ENCODE data around the gene MXD4.
A peak's percentile ranks its signal among the peaks of the same experiment; 100 is the strongest.

MXD4 gene

DNA sequence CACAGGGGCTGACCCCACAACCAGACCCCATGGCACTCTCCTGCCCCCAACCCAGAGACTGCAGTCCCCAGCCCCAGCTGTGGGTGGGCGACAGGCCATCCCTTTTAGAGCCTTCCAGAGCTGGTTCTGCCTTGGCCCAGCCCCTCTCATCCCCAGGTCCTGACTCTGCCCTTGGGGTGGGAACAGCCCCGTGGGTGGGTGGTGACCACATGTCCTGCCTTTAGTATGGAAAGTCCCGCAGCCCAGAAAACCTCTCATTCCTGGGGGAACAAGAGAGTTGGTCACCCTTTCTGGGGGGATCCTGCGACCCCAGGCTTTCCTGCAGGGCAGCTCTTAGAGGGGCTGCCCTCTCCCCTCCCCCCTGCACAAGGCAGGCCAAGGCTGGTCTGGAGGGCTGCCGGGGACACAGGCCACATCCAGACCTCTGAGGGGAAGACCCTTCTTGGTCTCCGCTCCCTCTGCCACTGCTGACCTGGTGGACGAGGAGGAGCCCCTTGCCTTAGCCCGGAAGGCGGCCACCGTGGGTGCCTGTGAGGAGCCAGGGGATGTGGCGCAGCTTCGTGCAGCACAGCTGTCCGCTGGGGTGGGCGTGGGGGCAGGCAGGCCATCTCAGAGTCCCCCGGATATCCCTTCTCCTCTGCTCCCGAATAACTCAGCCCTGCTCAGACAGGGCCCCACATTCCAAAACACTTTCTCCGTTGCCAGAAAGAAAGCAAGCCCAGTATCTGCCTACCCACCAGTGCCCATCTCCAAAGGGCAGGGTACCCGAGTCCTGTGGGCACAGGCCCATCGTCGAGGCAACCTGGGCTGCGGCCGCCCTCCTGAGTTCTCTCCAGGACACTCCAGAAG lies 6.7 kb upstream of the MXD4 start:
- DNase-seq, result no peak

DNA sequence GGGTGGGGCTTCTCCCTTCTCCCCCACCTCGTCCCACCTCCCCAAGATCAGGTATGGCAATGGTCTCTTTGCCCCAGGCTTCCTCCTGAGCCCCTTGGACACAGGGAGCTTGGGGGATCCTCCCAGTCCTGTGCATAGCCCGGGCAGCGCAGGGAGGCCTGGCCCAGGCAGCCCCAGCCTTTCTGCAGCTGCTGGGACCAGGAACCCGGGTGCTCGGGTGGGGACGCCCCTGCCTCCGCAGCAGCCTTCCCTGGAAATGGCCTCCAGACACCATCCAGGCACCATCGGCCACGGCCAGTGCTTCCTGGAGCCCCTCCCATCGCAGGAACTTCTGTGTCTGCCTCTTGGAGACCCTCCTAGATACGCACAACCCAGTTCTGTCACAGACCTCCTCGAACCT lies 5.9 kb upstream of the MXD4 start:
- no peak for DNase-seq
- intact Hi-C loops (cut with DNase I), result no loop called here

More for the DNA sequence above, 6.7 kb upstream of the MXD4 start:
- intact Hi-C loops (cut with DNase I), result no loop called here

DNA sequence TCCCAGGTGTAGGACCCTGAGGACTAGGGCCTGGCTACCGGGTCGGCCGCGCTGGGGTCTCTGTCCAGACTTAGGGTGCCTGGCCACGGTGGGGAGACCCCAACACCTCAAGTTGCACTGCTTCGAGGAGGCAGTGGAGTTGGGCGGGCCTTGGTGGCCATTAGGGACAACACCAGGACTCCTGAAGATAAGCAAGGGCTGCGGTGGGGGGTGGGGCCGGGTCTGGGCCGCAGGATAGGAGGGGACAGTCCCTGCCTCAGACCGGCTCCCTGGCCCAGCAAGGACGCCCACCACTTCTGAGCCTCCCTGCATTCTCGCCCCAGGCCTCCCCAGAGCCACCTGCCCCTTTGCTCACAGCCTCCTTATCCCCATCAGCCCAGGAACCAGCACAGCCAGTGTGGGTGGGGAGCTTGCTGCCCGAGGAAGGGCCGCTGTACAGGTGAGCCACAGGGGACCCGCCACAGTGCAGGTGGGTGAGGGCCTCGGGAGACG lies 5.5 kb upstream of the MXD4 start:
- DNase-seq, result no peak
- intact Hi-C loops (cut with DNase I), result no loop called here

DNA sequence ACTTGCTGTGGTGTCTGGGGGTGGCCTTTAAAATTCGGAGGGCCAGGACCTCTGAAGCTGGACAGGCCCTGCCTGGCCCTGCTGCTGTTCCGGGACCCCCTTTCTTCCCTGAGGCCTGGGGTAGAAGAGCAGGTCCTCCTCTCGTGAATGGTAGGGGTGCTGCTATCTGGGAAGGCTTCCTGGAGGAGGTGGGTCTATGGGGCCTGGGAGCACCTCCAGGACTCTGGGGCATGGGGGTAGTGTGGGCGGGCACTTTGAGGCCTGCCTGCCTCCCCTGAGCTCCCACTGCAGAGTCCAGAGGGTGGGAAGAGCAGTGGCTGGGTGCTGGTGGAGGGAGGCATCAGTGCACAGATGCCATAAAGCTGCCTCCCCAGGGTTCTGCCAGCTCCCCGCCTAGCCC lies 4.9 kb upstream of the MXD4 start:
- intact Hi-C loops (cut with DNase I), result no loop called here
- DNase-seq, result no peak

DNA sequence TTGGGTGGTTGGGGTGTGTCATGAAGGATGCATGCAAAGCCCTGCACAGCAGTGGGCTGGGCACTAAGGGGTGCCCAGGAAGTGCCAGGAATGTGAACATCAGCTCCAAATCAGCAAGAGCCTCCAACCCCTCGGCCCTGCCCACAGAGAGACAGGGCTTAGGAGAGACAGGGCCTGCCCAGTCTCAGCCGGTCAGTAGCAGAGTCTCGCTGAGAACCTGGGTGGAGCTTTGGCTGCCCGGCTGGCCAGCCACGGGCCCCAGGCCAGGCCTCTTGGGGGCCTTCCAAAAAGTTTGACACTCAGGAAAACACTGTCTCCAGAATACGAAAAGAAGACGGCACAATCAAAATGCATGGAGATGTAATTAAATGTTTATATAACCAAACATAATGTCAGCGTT lies 4.3 kb upstream of the MXD4 start:
- intact Hi-C loops (cut with DNase I), result no loop called here
- peak in 26 of 42 donors; percentile 27 to 70 (median 52) for DNase-seq

GRCh38 chr4:2265113-2266110 lies 3.5 kb upstream of the MXD4 start:
- intact Hi-C loops (cut with DNase I), result no loop called here
- no peak for DNase-seq

DNA sequence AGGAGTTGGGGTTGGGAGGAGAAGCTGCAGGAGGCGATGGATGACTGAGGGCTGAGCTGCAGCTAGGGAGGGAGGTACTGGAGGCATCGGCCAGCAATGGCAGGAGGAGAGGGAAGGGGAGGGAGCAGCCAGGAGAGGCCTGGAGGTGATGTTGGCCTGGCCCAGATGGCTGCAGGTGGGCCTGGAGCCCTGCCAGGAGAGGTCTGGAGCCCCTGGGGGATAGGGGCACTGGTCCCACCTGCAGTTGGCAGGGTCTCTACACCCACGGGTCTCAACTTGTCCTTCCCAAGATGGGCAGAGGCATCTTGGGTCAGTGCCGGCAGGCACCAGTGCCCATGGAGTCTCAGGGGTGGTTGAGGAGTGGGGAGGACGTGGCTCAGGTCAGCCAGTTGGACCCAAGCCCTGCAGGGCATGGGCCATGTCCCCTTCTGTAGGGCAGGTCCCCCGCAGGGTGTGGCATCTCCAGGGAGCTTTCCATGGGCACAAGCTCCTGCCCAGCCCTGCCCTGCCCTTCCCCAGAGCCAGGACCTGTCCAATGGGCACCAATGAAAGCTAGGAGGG lies 2.7 kb upstream of the MXD4 start:
- intact Hi-C loops (cut with DNase I), result no loop called here
- DNase-seq, result no peak

DNA sequence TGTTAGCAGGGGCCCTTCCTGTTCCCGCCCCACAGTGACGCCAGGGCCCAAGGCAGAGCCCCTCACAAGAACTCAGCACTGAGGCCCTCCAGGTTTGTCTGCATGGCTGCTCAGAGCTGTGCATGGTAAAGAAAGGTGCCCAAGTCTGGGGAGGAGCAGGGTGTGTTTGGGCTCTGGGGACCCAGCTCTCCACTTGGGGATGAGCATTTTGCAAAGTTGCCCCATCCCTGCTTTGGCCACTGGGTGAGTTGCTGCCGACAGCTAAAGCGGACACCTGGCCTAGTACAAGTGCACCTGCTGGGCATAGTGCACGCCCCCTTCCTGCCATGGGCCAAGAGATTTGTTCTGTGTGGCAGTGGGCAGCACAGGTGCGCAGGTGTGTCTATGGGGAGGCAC lies 2.0 kb upstream of the MXD4 start:
- DNase-seq, result no peak
- intact Hi-C loops (cut with DNase I), result no loop called here

DNA sequence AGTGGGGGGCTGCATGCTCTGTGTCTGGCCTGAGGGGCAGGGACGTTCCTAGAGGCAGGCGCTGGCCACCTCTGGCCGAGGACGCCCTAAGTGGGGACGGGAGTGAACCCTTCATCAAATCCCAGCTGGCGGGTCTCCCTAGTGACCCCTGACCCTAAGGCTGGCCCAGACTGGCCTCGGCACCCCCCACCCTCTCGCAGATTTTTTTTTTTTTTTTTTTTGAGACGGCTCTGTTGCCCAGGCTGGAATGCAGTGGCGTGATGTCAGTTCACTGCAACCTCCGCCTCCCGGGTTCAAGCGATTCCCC lies 988 bp upstream of the MXD4 start:
- no peak for DNase-seq
- intact Hi-C loops (cut with DNase I), result loop anchor here (1.0 kb wide), 1 partner anchor 21 kb away; the partner anchor contains the start of genes HAUS3 and POLN

DNA sequence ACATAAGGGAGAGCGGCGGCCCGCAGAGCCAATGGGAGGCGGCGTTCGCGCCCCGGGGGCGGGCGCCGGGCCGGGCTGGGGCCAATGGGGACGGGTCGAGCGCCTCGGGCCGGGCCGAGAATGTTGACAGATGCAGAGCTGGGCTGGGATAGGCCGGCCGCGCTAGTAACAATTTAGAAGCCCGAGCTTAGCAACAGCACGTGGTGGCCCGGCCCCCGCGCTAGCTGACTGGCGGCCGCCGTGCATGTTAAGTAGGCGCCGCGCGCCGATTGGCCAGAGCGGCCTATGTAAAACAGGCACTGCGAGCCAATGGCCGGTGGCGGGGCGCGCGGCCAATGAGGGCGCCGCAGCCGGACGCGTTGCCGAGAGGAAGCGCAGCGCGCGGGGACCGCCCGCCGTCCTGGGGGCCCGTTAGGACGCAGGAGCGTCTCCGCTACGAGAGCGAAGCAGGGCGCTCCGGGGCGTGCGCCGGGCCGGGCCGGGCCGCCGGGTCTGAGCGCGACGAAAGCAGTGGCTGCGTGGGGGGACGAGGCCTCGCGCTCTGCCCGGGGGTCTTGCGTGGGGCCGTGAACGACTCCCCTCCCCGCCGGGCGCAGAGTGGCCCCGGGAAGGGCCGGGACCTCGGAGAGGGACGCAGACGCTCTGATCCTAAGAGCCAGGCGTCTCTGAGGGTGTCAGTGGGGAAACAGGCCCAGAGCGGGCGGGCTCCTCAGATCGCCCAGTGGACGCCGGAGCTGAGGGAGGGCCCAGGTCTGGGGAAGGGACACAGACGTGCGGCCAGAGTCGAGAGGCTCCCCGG lies 435 bp upstream of the MXD4 start:
- intact Hi-C loops (cut with DNase I), result loop anchor here (1.0 kb wide), 1 partner anchor 20 kb away; the partner anchor contains the start of genes HAUS3 and POLN
- peak; percentile 99 to 100 (median 100) for DNase-seq

DNA sequence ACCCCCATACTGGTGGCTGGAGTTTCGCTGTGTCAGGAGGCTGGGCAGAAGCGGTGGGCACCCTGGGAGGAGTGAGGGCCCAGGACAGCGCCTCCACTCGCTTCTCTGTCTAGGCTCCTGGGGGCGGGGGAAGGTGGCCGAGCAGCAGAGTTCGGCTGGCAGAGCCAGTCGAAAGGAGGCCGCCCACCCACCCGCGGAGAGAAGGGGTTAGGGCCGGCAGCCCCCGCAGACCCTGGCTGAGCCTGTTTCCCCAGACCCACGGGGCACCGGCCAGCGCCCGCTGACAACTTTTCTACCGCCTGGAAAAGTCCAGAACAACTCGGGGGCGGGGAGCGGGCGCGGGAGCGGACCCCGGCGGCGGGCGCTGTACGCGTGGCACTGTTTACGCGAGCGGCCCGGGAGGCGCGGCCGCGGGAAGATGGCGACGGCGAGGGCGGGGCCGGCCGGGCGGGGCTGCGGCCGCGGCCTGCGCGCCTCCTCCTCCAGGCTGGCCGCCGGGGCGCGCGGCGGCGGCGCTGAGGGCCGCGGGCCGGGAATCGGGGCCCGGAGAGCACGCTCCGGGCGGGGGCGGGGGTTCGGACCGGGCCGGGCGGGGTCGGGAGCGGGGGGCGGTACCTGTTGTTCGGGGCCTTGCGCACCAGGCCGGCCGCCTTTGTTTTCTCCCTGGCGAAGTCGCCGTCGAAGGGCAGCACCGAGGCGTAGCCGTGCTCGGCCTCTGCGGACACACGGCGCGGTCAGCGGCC lies 628 bp downstream of the MXD4 start:
- intact Hi-C loops (cut with DNase I), result no loop called here
- DNase-seq, result peak in 30 of 42 donors; percentile 6 to 69 (median 37)

DNA sequence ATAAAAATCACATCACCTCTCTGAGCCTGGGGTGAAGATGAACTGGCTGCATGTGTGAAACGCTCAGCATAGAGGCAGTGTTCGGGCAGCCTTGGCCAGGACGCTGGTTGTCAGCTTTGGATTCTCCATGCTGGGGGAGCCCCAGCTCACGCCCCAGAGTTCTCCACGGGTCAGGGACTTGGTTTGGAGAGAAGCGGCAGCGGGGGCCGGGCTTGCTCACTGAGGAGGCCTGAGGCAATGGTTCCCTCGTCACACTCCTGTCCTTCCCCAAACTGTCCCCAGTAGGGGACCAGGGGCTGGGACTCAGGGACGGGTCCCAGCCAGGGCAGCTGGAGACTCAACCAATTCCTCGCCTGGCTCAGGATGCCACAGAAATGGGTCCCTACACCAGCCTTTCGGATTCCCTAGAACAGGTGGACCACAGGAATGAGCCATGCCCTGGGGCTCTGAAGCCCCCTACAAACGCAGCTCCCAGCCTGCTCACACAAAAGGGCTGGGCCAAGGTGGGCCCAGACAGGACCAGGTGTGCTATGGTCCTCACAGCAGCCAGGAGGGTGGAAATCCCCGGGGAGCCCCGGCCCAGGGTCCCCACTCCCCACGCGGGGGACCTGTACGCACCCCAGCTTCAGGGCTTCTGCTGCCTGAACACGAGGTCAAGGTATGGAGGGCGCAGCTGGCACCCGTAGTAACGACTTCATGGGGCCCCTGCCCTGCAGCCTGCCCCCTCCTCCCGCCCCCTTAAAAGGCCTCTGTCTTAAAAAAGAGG lies 1.4 kb downstream of the MXD4 start:
- DNase-seq, result peak in 27 of 42 donors; percentile 2 to 44 (median 12)
- intact Hi-C loops (cut with DNase I), result no loop called here

DNA sequence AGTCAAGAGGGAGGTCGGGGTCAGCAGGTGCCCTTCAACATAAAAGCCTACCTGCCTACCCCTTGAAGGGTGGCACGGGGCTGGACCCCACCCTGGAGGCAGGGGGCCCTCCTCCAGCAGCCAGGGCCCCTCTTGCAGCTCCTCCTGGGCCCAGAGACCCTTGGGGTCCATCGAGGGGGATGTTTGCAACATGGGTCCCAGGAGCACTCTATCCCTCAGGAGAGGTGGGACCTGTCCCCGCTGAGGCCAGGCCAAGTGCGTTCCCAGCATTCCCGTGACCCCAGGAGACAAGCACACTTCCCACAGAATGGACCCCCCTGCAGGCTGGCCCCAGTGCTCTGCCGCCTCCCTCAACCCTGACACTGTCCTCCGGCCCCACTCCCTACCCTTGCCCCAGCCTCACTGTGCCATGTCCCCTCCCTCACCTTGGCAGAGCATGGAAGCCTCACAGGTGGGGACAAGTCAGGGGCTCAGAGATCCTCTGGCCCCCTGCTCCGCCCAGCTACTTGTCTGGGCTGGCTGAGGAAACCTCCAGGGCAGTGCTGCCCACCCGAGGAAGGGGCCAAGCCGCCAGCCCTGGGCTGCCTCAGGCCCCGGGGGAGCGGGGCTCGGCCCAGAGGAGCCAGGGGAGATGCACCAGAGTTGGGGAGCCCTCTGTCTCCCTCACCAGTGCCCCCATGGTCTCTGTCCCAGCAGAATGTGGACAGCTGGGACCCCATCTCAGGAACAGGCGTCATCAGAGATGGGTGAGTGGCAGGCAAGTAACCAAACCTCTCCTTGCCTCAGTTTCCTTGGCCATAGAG lies 2.2 kb downstream of the MXD4 start:
- intact Hi-C loops (cut with DNase I), result no loop called here
- DNase-seq, result peak in 25 of 42 donors; percentile 1 to 42 (median 5)

DNA sequence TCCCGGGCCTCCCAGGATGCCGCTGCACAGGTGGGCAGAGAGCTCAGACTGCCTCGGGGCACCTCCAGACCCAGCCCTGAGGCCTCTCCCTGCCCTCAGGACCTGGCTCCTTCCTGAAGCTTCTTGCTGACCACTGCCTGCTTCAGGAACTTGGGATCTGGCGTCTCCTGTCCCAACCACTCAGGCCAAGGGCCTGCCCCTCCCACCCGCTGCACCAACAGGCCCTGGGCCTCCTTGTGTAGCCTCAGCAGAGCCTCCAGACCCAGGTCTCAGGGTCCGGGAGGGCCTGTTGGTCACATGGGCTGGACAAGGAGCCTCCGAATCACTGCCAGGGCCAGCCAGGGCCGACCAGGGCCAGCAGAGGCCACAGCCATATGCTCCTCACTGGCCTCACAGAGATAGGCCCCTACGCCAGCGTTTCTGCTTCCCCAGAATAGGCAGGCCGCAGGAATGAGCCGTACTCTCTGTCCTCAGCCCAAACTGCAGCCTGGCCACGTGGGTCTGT lies 2.8 kb downstream of the MXD4 start:
- intact Hi-C loops (cut with DNase I), result no loop called here
- DNase-seq, result peak in 25 of 42 donors; percentile 2 to 42 (median 10)

DNA sequence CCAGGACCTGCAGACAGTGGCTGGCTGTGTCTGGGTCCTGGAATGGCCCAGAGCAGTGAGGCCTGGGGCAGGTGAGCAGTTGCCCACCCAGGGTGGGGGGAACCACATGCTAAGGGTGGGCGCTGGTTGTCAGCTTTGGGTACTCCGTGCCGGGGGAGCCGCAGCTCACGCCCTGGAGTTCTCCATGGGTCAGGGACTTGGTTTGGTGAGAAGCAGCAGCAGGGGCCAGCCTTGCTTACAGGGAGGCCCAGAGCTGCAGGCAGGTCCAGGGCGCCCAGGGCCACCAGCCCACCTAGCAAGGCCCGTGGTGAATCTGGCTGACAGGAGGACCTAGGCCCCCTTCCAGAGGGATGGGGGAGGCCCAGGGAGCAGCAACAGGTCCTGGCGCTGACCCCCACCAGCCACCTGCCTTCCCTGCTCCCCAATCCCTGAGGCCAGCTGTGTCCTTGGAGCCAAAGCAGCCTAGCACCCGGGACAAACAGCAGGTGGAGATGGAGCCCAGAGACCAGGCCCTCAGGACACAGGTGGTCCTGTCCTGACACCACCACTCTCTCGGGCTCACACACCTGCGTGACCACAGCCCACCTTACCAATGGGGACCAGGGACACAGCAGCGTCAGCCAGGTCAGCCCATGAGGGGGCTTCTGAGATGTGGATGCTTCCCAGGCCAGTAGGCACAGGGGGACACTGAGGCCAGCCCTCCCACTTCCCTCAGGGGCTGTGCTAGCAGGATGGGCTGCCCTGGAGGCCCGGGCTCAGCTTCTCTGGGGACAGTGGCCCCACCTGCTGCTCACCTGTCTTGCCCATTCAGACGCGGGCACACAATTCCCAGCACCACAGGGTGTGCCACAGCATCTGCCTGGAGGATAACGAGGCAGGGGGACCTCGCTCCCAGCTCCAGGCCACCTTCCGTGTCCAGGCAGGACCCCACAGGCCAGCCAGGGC lies 3.5 kb downstream of the MXD4 start:
- intact Hi-C loops (cut with DNase I), result no loop called here
- peak in 32 of 42 donors; percentile 0 to 40 (median 8) for DNase-seq

Data from head of caudate nucleus (tissue), 42 donors.